ENCODE data around the gene TTLL11.

TTLL11 gene

GRCh38 chr9:121885345-121885901 lies 207.7 kb downstream of the TTLL11 start:
- Histone ChIP-seq H3K4me1 (ENCODE audit: control insufficient read depth, insufficient read depth, low read length) (no peaks in the 10 kb centered on the region), H3K36me3 (ENCODE audit: control insufficient read depth, insufficient read depth, low read length) (no peaks in the 10 kb centered on the region), H3K4me3 (ENCODE audit: low read length) (no peak overlapping the region), H3K9ac (ENCODE audit: low read length) (no peak overlapping the region), H3K27ac (ENCODE audit: low read depth, low read length) (no peak overlapping the region), H3K27me3 (ENCODE audit: control insufficient read depth, insufficient read depth, low read length) (no peaks in the 10 kb centered on the region)

- Histone ChIP-seq H3K27me3 (ENCODE audit: control insufficient read depth, insufficient read depth, low read length) (no peaks in the 10 kb centered on the region), H3K4me3 (ENCODE audit: low read length) (no peak overlapping the region), H3K9ac (ENCODE audit: low read length) (no peak overlapping the region), H3K36me3 (ENCODE audit: control insufficient read depth, insufficient read depth, low read length) (no peaks in the 10 kb centered on the region), H3K27ac (ENCODE audit: low read depth, low read length) (no peak overlapping the region), H3K4me1 (ENCODE audit: control insufficient read depth, insufficient read depth, low read length) (no peaks in the 10 kb centered on the region)
Measured at GRCh38 chr9:121884057-121884541, 209.0 kb downstream of the TTLL11 start.

GRCh38 chr9:121883281-121884056 lies 209.6 kb downstream of the TTLL11 start:
- Histone ChIP-seq H3K27me3 (ENCODE audit: control insufficient read depth, insufficient read depth, low read length) (no peaks in the 10 kb centered on the region), H3K4me1 (ENCODE audit: control insufficient read depth, insufficient read depth, low read length) (no peaks in the 10 kb centered on the region), H3K9ac (ENCODE audit: low read length) (no peak overlapping the region), H3K36me3 (ENCODE audit: control insufficient read depth, insufficient read depth, low read length) (no peaks in the 10 kb centered on the region), H3K27ac (ENCODE audit: low read depth, low read length) (no peak overlapping the region), H3K4me3 (ENCODE audit: low read length) (no peak overlapping the region)

GRCh38 chr9:121881920-121882500 lies 211.1 kb downstream of the TTLL11 start:
- no peak overlapping the region for H3K4me3 ChIP-seq (ENCODE audit: low read length)
- no peaks in the 10 kb centered on the region for H3K27me3 ChIP-seq (ENCODE audit: control insufficient read depth, insufficient read depth, low read length)
- no peaks in the 10 kb centered on the region for H3K36me3 ChIP-seq (ENCODE audit: control insufficient read depth, insufficient read depth, low read length)
- no peak overlapping the region for H3K9ac ChIP-seq (ENCODE audit: low read length)
- no peaks in the 10 kb centered on the region for H3K4me1 ChIP-seq (ENCODE audit: control insufficient read depth, insufficient read depth, low read length)
- no peak overlapping the region for H3K27ac ChIP-seq (ENCODE audit: low read depth, low read length)

GRCh38 chr9:121880343-121880898 lies 212.7 kb downstream of the TTLL11 start:
- Histone ChIP-seq H3K4me1 (ENCODE audit: control insufficient read depth, insufficient read depth, low read length) (no peaks in the 10 kb centered on the region), H3K27ac (ENCODE audit: low read depth, low read length) (no peak overlapping the region), H3K27me3 (ENCODE audit: control insufficient read depth, insufficient read depth, low read length) (no peaks in the 10 kb centered on the region), H3K4me3 (ENCODE audit: low read length) (no peak overlapping the region), H3K9ac (ENCODE audit: low read length) (no peak overlapping the region), H3K36me3 (ENCODE audit: control insufficient read depth, insufficient read depth, low read length) (no peaks in the 10 kb centered on the region)

GRCh38 chr9:121878271-121878822 lies 214.8 kb downstream of the TTLL11 start:
- no peak overlapping the region for H3K4me3 ChIP-seq (ENCODE audit: low read length)
- no peaks in the 10 kb centered on the region for H3K36me3 ChIP-seq (ENCODE audit: control insufficient read depth, insufficient read depth, low read length)
- no peak overlapping the region for H3K27ac ChIP-seq (ENCODE audit: low read depth, low read length)
- H3K4me1 ChIP-seq (ENCODE audit: control insufficient read depth, insufficient read depth, low read length), result no peaks in the 10 kb centered on the region
- no peak overlapping the region for H3K9ac ChIP-seq (ENCODE audit: low read length)
- H3K27me3 ChIP-seq (ENCODE audit: control insufficient read depth, insufficient read depth, low read length), result no peaks in the 10 kb centered on the region

- Histone ChIP-seq H3K27ac (ENCODE audit: low read depth, low read length) (no peak overlapping the region), H3K36me3 (ENCODE audit: control insufficient read depth, insufficient read depth, low read length) (no peaks in the 10 kb centered on the region), H3K9ac (ENCODE audit: low read length) (no peak overlapping the region), H3K4me3 (ENCODE audit: low read length) (no peak overlapping the region), H3K4me1 (ENCODE audit: control insufficient read depth, insufficient read depth, low read length) (no peaks in the 10 kb centered on the region), H3K27me3 (ENCODE audit: control insufficient read depth, insufficient read depth, low read length) (no peaks in the 10 kb centered on the region)
Measured at GRCh38 chr9:121876658-121877271, 216.3 kb downstream of the TTLL11 start.

GRCh38 chr9:121876255-121876654 lies 216.9 kb downstream of the TTLL11 start:
- Histone ChIP-seq H3K27ac (ENCODE audit: low read depth, low read length) (no peak overlapping the region), H3K4me3 (ENCODE audit: low read length) (no peak overlapping the region), H3K4me1 (ENCODE audit: control insufficient read depth, insufficient read depth, low read length) (no peaks in the 10 kb centered on the region), H3K9ac (ENCODE audit: low read length) (no peak overlapping the region), H3K36me3 (ENCODE audit: control insufficient read depth, insufficient read depth, low read length) (no peaks in the 10 kb centered on the region), H3K27me3 (ENCODE audit: control insufficient read depth, insufficient read depth, low read length) (no peaks in the 10 kb centered on the region)

GRCh38 chr9:121874524-121874923 lies 218.6 kb downstream of the TTLL11 start:
- Histone ChIP-seq H3K4me1 (ENCODE audit: control insufficient read depth, insufficient read depth, low read length) (no peaks in the 10 kb centered on the region), H3K4me3 (ENCODE audit: low read length) (no peak overlapping the region), H3K36me3 (ENCODE audit: control insufficient read depth, insufficient read depth, low read length) (no peaks in the 10 kb centered on the region), H3K27ac (ENCODE audit: low read depth, low read length) (no peak overlapping the region), H3K9ac (ENCODE audit: low read length) (no peak overlapping the region), H3K27me3 (ENCODE audit: control insufficient read depth, insufficient read depth, low read length) (no peaks in the 10 kb centered on the region)

- Histone ChIP-seq H3K4me1 (ENCODE audit: control insufficient read depth, insufficient read depth, low read length) (no peaks in the 10 kb centered on the region), H3K27ac (ENCODE audit: low read depth, low read length) (no peak overlapping the region), H3K9ac (ENCODE audit: low read length) (no peak overlapping the region), H3K36me3 (ENCODE audit: control insufficient read depth, insufficient read depth, low read length) (no peaks in the 10 kb centered on the region), H3K27me3 (ENCODE audit: control insufficient read depth, insufficient read depth, low read length) (no peaks in the 10 kb centered on the region), H3K4me3 (ENCODE audit: low read length) (no peak overlapping the region)
Measured at GRCh38 chr9:121871431-121872025, 221.6 kb downstream of the TTLL11 start.

- Histone ChIP-seq H3K4me1 (ENCODE audit: control insufficient read depth, insufficient read depth, low read length) (no peaks in the 10 kb centered on the region), H3K9ac (ENCODE audit: low read length) (no peak overlapping the region), H3K4me3 (ENCODE audit: low read length) (no peak overlapping the region), H3K27ac (ENCODE audit: low read depth, low read length) (no peak overlapping the region), H3K27me3 (ENCODE audit: control insufficient read depth, insufficient read depth, low read length) (no peaks in the 10 kb centered on the region), H3K36me3 (ENCODE audit: control insufficient read depth, insufficient read depth, low read length) (no peaks in the 10 kb centered on the region)
Measured at GRCh38 chr9:121870271-121870670, 222.8 kb downstream of the TTLL11 start.

GRCh38 chr9:121868626-121869025 lies 224.5 kb downstream of the TTLL11 start:
- Histone ChIP-seq H3K27me3 (ENCODE audit: control insufficient read depth, insufficient read depth, low read length) (no peaks in the 10 kb centered on the region), H3K9ac (ENCODE audit: low read length) (no peak overlapping the region), H3K4me1 (ENCODE audit: control insufficient read depth, insufficient read depth, low read length) (no peaks in the 10 kb centered on the region), H3K36me3 (ENCODE audit: control insufficient read depth, insufficient read depth, low read length) (no peaks in the 10 kb centered on the region), H3K27ac (ENCODE audit: low read depth, low read length) (no peak overlapping the region), H3K4me3 (ENCODE audit: low read length) (no peak overlapping the region)
